ENCODE data around the gene CFAP206. TPM values are rescaled to one million over a fixed set of nuclear protein-coding genes. Genes with fewer than 3 reads are reported as not detected.
A peak's percentile ranks its signal among the peaks of the same experiment; 100 is the strongest.

Gene CFAP206
- polyA plus RNA-seq, 4 donors = 0.03 to 0.06 TPM; not detected in 2

DNA sequence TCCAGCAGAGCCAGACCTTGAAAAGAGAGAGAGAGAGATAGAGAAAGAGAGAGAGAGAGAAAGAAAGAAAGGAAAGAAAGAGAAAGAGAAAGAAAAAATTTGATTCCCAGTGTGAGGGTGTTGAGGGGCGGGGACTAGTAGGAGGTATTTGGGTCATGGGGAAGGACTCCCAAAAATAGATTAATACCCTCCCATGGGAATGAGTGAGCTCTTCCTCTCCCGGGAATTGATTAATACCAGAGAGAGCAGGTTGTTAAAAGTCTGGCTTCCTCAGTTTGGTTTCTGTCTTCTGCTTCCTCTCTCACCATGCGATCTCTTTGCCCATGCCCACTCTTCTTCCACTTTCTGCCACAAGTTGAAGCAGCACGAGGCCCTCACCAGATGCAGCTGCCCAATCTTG lies 28.8 kb upstream of the CFAP206 start:
- Histone ChIP-seq H3K4me1 (ENCODE audit: control insufficient read depth in 3 of 3, insufficient read depth in 2 of 3, low read depth in 1 of 3, low read length in 2 of 3) (no peaks in the 10 kb centered on the region), H3K27me3 (ENCODE audit: control insufficient read depth in 3 of 3, insufficient read depth in 3 of 3, low read length in 3 of 3) (no peaks in the 10 kb centered on the region), H3K4me3 (ENCODE audit: low read depth in 1 of 3, low read length in 3 of 3) (no peak overlapping the region), H3K36me3 (ENCODE audit: control insufficient read depth in 3 of 3, insufficient read depth in 2 of 3, low read depth in 1 of 3, low read length in 3 of 3) (peaks cover 0 to 2% (median 0%) of the 10 kb centered on the region in 3 donors), H3K9me3 (ENCODE audit: control insufficient read depth in 2 of 2, insufficient read depth in 1 of 2, low read depth in 1 of 2, low read length in 1 of 2) (no peaks in the 10 kb centered on the region), H3K27ac (ENCODE audit: low read depth in 1 of 3, low read length in 2 of 3) (no peak overlapping the region)
- DNase-seq (no peak), FAIRE-seq (no peak)
- WGBS, 3 donors = 79 to 93% (median 85%) methylated on average over 4 of the region's 4 CpGs

- FAIRE-seq (no peak), DNase-seq (no peak)
- WGBS, 3 donors = 88 to 93% (median 92%) methylated on average over 5 of the region's 5 CpGs
- Histone ChIP-seq H3K4me3 (ENCODE audit: low read depth in 1 of 3, low read length in 3 of 3) (no peak overlapping the region), H3K36me3 (ENCODE audit: control insufficient read depth in 3 of 3, insufficient read depth in 2 of 3, low read depth in 1 of 3, low read length in 3 of 3) (no peaks in the 10 kb centered on the region), H3K4me1 (ENCODE audit: control insufficient read depth in 3 of 3, insufficient read depth in 2 of 3, low read depth in 1 of 3, low read length in 2 of 3) (no peaks in the 10 kb centered on the region), H3K27me3 (ENCODE audit: control insufficient read depth in 3 of 3, insufficient read depth in 3 of 3, low read length in 3 of 3) (no peaks in the 10 kb centered on the region), H3K9me3 (ENCODE audit: control insufficient read depth in 2 of 2, insufficient read depth in 1 of 2, low read depth in 1 of 2, low read length in 1 of 2) (no peaks in the 10 kb centered on the region), H3K27ac (ENCODE audit: low read depth in 1 of 3, low read length in 2 of 3) (no peak overlapping the region)
Observed at GRCh38 chr6:87382861-87383260, 24.9 kb upstream of the CFAP206 start.

DNA sequence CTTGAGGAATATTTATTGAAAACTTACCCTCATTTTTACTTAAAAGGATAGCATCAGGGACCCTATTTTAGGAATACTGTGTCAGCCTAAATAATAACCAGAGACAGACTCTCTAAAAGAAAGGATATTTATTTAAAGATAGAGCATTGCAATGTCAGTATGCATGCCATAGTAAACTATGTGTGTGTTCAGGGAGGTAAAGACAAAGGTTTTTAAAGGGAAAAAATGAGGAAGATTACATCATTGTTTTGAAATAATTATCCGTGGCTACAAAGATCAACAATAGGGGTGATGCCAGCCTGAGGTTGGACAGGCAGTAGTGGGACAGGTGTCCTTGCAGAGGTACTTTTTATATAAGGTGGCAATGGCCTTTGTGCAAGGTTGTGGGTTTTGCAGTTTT lies 23.7 kb upstream of the CFAP206 start:
- no peaks in the 10 kb centered on the region for H3K9me3 ChIP-seq (ENCODE audit: control insufficient read depth in 2 of 2, insufficient read depth in 1 of 2, low read depth in 1 of 2, low read length in 1 of 2)
- WGBS, 3 donors = 61 to 70% (median 63%) methylated on average over 1 of the region's 1 CpG
- H3K4me1 ChIP-seq (ENCODE audit: control insufficient read depth in 3 of 3, insufficient read depth in 2 of 3, low read depth in 1 of 3, low read length in 2 of 3) = no peaks in the 10 kb centered on the region
- no peaks in the 10 kb centered on the region for H3K36me3 ChIP-seq (ENCODE audit: control insufficient read depth in 3 of 3, insufficient read depth in 2 of 3, low read depth in 1 of 3, low read length in 3 of 3)
- H3K27ac ChIP-seq (ENCODE audit: low read depth in 1 of 3, low read length in 2 of 3) = no peak overlapping the region
- FAIRE-seq (no peak), DNase-seq (no peak)
- H3K27me3 ChIP-seq (ENCODE audit: control insufficient read depth in 3 of 3, insufficient read depth in 3 of 3, low read length in 3 of 3) = no peaks in the 10 kb centered on the region
- no peak overlapping the region for H3K4me3 ChIP-seq (ENCODE audit: low read depth in 1 of 3, low read length in 3 of 3)

DNA sequence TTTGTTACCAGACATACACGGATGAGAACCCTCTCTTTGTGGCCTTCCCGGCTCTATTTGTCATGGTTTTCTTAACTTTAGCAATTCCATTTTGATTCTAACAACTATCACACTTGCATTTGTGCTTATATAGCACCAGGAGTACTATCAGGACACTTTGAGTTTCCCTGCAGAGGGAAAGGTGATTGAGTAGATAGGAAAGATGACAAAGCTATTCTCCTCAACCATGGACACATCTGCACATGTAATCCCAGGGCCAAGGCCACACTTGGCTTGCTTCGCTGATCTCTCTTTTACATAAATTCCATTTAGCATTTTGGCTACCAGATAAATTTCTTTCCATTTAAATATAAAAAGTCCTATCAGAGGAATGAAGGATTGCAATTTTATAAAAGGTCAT lies 23.3 kb upstream of the CFAP206 start:
- H3K27ac ChIP-seq (ENCODE audit: low read depth in 1 of 3, low read length in 2 of 3) = no peak overlapping the region
- no peaks in the 10 kb centered on the region for H3K9me3 ChIP-seq (ENCODE audit: control insufficient read depth in 2 of 2, insufficient read depth in 1 of 2, low read depth in 1 of 2, low read length in 1 of 2)
- no peaks in the 10 kb centered on the region for H3K27me3 ChIP-seq (ENCODE audit: control insufficient read depth in 3 of 3, insufficient read depth in 3 of 3, low read length in 3 of 3)
- H3K4me3 ChIP-seq (ENCODE audit: low read depth in 1 of 3, low read length in 3 of 3) = no peak overlapping the region
- WGBS, 3 donors = 88 to 94% (median 89%) methylated on average over 3 of the region's 3 CpGs
- DNase-seq (no peak), FAIRE-seq (no peak)
- H3K4me1 ChIP-seq (ENCODE audit: control insufficient read depth in 3 of 3, insufficient read depth in 2 of 3, low read depth in 1 of 3, low read length in 2 of 3) = no peaks in the 10 kb centered on the region
- H3K36me3 ChIP-seq (ENCODE audit: control insufficient read depth in 3 of 3, insufficient read depth in 2 of 3, low read depth in 1 of 3, low read length in 3 of 3) = no peaks in the 10 kb centered on the region

- H3K27ac ChIP-seq (ENCODE audit: low read depth in 1 of 3, low read length in 2 of 3) = no peak overlapping the region
- no peak overlapping the region for H3K4me3 ChIP-seq (ENCODE audit: low read depth in 1 of 3, low read length in 3 of 3)
- DNase-seq (peak; percentile 40 to 53), FAIRE-seq (no peak)
- WGBS, 3 donors = 46 to 60% (median 58%) methylated on average over 3 of the region's 3 CpGs
- H3K36me3 ChIP-seq (ENCODE audit: control insufficient read depth in 3 of 3, insufficient read depth in 2 of 3, low read depth in 1 of 3, low read length in 3 of 3) = no peaks in the 10 kb centered on the region
- no peaks in the 10 kb centered on the region for H3K27me3 ChIP-seq (ENCODE audit: control insufficient read depth in 3 of 3, insufficient read depth in 3 of 3, low read length in 3 of 3)
- H3K9me3 ChIP-seq (ENCODE audit: control insufficient read depth in 2 of 2, insufficient read depth in 1 of 2, low read depth in 1 of 2, low read length in 1 of 2) = no peaks in the 10 kb centered on the region
- H3K4me1 ChIP-seq (ENCODE audit: control insufficient read depth in 3 of 3, insufficient read depth in 2 of 3, low read depth in 1 of 3, low read length in 2 of 3) = no peaks in the 10 kb centered on the region
Observed at GRCh38 chr6:87391334-87391733, 16.4 kb upstream of the CFAP206 start.

- Histone ChIP-seq H3K9me3 (ENCODE audit: control insufficient read depth in 2 of 2, insufficient read depth in 1 of 2, low read depth in 1 of 2, low read length in 1 of 2) (no peaks in the 10 kb centered on the region), H3K4me1 (ENCODE audit: control insufficient read depth in 3 of 3, insufficient read depth in 2 of 3, low read depth in 1 of 3, low read length in 2 of 3) (no peaks in the 10 kb centered on the region), H3K36me3 (ENCODE audit: control insufficient read depth in 3 of 3, insufficient read depth in 2 of 3, low read depth in 1 of 3, low read length in 3 of 3) (no peaks in the 10 kb centered on the region), H3K27ac (ENCODE audit: low read depth in 1 of 3, low read length in 2 of 3) (no peak overlapping the region), H3K4me3 (ENCODE audit: low read depth in 1 of 3, low read length in 3 of 3) (no peak overlapping the region), H3K27me3 (ENCODE audit: control insufficient read depth in 3 of 3, insufficient read depth in 3 of 3, low read length in 3 of 3) (no peaks in the 10 kb centered on the region)
- DNase-seq (peak; percentile 64 to 79), FAIRE-seq (peak; percentile 70)
- 4 to 7% (median 5%) methylated on average over 2 of the region's 2 CpGs for WGBS, 3 donors
Observed at GRCh38 chr6:87393026-87393622, 14.6 kb upstream of the CFAP206 start.

DNA sequence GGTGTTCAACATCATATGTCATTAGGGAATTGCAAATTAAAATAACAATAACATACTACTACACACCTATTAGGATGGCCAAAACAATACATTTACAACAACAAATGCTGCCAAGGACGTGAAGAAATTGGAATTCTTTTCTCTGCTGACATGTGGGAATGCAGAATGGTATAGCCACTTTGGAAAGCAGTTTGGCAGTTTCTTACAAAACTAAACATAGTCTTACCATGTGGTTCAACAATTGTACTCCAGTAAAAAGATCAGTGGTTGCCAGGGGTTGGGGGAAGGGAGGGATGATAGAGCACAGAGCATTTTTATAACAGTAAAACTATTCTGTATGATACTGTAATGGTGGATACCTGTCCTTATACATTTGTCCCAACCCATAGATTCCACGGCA lies 12.3 kb upstream of the CFAP206 start:
- H3K9me3 ChIP-seq (ENCODE audit: control insufficient read depth in 2 of 2, insufficient read depth in 1 of 2, low read depth in 1 of 2, low read length in 1 of 2) = no peaks in the 10 kb centered on the region
- no peak for DNase-seq

DNA sequence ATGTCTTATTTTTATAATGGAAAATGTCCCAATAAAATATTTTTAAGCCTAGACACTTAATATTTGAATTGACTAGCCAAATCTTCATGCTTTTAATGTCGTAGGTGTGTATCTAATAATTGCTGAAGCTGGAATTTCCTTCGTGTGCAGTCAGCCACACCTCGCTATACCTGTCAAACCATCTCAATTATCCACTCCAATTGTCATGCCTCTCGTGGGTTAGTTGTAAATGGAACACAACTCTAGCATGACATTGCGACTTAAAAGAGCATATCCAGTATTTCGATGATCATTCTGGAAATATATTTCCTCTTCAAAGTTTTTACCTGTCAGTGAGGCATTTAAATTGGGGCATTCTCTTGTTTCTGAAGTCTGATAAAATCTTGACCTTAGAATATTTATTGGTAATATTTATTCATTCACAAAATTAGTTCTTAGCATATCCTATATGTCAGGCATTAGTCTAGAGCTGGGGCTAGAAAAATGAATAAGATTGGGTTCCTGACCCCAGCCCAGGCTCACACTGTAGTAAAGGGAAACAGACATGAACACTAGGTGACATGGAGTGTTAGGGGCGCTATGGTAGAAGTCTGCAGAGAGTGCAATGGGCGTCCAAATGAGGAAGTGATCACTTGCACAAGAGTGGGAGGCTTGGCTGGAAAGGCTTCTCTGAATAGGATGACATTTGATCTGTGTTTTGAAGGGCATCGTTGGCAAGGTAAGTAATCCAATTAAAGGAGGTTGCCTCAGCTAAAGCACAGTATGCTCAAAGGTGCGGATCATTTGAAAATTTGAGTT lies 11.0 kb upstream of the CFAP206 start:
- Histone ChIP-seq H3K4me3 (ENCODE audit: low read depth in 1 of 3, low read length in 3 of 3) (no peak overlapping the region), H3K27ac (ENCODE audit: low read depth in 1 of 3, low read length in 2 of 3) (no peak overlapping the region), H3K4me1 (ENCODE audit: control insufficient read depth in 3 of 3, insufficient read depth in 2 of 3, low read depth in 1 of 3, low read length in 2 of 3) (no peaks in the 10 kb centered on the region), H3K27me3 (ENCODE audit: control insufficient read depth in 3 of 3, insufficient read depth in 3 of 3, low read length in 3 of 3) (no peaks in the 10 kb centered on the region), H3K9me3 (ENCODE audit: control insufficient read depth in 2 of 2, insufficient read depth in 1 of 2, low read depth in 1 of 2, low read length in 1 of 2) (no peaks in the 10 kb centered on the region), H3K36me3 (ENCODE audit: control insufficient read depth in 3 of 3, insufficient read depth in 2 of 3, low read depth in 1 of 3, low read length in 3 of 3) (no peaks in the 10 kb centered on the region)
- 74 to 79% (median 78%) methylated on average over 10 of the region's 10 CpGs for WGBS, 3 donors
- no peak for DNase-seq
- FAIRE-seq = no peak

More for the DNA sequence above, 12.3 kb upstream of the CFAP206 start:
- Histone ChIP-seq H3K4me1 (ENCODE audit: control insufficient read depth in 3 of 3, insufficient read depth in 2 of 3, low read depth in 1 of 3, low read length in 2 of 3) (no peaks in the 10 kb centered on the region), H3K27ac (ENCODE audit: low read depth in 1 of 3, low read length in 2 of 3) (no peak overlapping the region), H3K36me3 (ENCODE audit: control insufficient read depth in 3 of 3, insufficient read depth in 2 of 3, low read depth in 1 of 3, low read length in 3 of 3) (no peaks in the 10 kb centered on the region), H3K27me3 (ENCODE audit: control insufficient read depth in 3 of 3, insufficient read depth in 3 of 3, low read length in 3 of 3) (no peaks in the 10 kb centered on the region), H3K4me3 (ENCODE audit: low read depth in 1 of 3, low read length in 3 of 3) (no peak overlapping the region)
- WGBS, 3 donors = 77 to 87% (median 84%) methylated on average over 2 of the region's 2 CpGs
- FAIRE-seq = no peak
